GM19025 (cell line): ENCODE data around the gene LMCD1.
"Not testable (repeated sequence)": the region's sequence is repeated elsewhere in the genome, so short reads cannot be mapped to it uniquely, and the experiment has no call there.

Experiments
- ATAC-seq: cut with Tn5 transposase; IDR thresholded peaks from one replicate; pipeline ENCODE4 v1.9.1; 2021; ENCODE audit warnings: mild to moderate bottlenecking, low read depth, moderate library complexity; ENCODE audit not compliant: unreplicated experiment

The LMCD1 gene

DNA sequence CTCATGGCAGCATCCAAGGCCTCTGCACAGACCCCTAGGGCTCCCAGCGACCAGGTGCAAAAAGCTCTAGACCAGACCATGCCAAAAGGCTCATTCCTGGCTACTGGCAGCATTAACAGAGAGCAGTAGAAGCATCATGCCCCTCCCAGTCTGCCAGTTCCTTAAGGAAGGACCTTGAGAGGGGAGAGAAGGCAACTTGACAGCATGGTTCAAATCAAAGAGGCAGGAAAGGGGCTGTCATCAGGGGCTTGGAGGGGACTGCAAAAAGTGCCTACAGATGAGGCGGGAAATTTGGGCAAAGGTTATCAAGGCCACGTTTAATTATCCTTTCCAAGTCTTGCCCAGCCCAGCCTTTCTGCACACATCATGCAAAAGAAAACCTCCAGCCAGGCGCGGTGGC lies 78.3 kb downstream of the LMCD1 start:
- ATAC-seq: no peak

- ATAC-seq: not testable (repeated sequence)
Measured at GRCh38 chr3:8580434-8580833, 78.8 kb downstream of the LMCD1 start.

- no peak for ATAC-seq
Measured at GRCh38 chr3:8581373-8581772, 79.8 kb downstream of the LMCD1 start.

DNA sequence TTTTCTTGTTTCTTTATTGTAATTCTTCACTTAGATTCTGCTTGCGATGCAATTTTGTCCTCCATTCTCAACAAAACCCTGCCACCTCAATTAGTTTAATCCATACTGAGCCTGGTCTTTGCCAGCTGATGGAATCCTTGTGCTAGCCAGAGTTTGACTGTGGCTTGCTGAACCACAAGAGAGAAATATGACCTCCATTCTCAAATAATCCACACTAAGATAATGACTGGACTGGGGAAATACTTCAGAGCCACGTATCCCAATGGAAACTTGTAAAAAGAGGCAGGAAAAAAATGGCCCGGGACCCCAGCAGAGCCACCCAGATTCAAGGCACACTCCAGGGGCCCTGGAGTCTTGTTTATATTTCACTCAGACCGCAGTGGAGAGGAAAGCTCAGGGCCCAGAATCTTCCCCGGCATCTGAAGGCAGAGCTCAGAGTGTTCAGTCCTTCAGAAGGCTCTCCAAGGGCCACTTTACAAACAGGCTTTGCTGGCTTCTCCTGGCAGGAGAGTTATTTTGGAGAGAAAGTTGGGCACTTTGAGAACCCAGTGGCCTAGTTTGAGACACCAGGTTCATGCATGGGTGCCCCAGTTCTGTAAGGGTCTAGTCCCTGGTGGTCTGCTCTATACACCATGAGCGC lies 80.3 kb downstream of the LMCD1 start:
- no peak for ATAC-seq

- ATAC-seq: no peak
Measured at GRCh38 chr3:8584661-8585060, 83.0 kb downstream of the LMCD1 start.

DNA sequence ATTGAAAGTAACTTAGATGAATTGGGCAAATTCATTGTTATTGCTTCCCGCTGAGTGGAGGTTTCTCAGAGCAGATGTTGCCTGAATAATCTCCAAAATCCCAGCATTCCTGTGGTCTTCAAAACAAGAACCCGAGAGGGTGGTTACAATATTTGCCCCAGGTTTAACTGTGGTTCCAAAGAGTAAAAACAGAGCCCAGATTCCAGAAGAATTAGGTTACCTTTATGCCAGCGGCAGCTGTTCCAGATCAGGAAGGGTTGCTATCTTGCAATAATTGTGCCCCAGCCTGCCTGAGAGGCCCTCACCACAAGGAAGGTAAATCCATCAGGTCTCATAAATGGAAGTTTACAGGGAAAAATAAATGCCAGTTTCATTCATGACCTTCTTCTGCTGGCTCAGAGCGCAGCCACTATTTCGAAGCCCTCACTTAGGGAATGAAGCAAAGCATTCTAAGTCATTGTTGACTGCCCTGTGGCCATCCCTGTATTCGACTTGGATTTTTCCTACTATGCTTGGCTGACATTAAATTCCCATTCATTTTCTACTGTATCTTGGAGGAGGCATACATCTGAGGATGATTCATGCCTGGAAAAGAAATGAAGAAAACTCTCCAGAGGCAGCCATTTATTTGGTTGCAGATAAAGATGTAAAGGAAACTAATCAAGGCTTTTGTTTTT lies 88.4 kb downstream of the LMCD1 start:
- ATAC-seq: no peak

DNA sequence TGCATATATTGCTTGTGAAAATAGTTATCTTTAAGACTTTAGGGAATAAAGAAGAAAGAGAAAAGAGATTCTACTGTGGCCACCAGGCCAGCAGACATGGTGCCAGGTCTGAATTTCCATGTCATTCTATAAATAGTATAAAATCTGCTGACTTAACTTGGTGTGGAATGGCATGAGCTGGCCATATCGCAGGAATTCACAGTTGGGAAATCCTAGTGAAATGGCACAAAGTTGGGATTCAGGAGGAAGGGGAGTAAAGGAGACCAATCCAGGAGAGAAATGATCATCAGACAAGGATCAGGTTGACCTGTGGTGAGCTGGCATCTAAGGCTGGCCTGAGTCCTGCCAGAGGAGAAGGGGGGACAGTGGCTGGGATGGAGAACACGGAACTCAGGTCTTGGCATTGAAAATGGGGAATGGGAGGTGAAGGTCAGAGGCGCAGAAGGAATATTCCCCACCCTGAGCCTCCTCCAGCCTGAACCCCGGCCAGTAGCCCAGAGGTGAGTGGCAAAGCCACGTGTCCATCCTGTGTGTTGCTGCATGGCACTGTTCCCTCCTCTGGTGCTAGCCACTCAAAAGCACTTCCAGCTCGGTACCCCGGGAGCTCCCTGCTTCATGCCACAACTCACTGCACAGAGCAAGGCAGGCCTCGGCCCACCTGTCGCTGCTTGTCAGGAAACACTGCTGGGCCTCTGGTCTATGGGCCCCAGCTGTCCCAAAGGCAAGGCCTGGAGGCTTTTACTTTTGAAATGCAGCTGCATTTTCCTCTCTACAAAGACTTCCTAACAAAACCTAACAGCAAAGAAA lies 91.6 kb downstream of the LMCD1 start:
- ATAC-seq: no peak

DNA sequence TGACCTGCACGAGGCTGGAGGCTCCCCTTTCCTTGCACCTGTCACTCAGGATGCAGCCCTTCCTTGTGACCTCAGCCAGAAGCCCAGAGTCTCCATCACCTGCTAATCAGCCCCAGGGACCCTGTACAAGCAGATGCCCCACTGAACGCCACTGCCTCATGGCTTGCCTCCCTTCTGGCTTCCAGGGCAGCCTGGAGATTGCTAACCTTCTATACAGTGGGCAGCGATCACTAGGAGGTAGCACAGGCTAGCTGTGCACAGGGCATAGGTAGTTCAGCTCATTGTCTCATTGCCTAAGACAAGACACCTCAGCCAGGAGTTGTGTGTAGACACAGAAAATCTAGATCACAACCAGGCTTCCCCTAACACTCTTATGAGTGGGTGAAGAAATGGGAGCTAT lies 93.6 kb downstream of the LMCD1 start:
- ATAC-seq: no peak

DNA sequence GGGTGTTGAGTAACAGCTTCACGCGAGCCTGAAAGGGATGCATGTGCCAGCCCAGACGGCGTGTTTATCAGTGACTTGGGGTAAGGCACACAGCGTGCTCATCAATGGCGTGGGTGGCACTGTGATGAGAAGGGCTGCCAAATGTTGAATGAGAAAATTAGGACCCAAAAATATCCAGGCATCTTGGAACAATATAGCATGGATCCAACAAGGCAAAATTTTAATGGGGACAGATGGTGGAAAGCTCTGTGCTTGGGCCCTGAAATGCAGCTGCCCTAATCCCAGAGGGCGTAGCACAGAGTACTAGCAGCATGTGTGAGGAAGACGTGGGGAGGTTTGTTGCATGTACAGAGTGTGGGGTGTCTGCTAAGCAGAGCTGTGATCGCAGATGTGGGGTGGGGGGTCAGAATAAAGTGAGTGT lies 94.1 kb downstream of the LMCD1 start:
- ATAC-seq: no peak

DNA sequence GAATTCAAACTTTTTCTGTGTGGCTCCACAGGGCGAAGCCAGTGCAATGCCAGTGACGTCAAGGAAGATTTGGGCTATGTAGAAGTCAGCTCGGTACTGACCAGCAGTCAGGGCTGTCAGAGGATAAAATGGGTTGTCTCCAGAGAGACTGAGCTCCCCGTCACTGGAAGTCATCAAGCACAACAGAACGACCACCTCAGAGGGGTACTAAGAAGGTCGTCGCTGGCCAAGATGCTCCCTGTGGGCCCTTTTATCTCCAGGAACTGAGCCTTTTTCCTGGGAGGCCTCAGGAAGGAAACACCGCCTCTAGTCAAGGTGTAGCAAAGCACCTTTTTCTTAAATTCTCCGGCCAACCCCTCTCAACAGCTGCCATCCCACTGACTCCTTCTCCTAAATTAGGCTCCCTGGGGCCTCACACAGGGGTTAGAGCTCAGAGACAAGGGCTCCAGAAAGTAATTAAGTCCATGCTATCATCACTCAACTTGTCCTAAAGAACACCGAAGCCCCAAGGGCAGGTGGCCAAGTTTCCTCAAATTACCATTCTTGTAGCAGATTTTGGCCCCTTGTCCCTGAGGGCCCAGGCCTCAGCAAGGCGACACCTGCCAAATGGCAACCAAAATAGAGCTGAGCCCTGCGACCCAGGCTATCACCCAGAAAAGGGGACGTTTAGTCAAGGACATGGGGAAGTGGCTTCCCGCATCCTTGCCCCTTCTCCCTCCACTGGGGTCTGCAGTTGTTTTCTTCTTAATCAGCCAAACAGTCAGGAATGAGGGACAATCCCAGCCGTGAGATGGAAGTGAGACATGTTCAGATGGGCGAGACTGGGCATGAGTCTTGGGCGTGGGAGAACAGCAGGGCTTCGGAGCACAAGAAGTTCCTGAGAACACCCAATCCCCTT lies 94.9 kb downstream of the LMCD1 start:
- ATAC-seq: no peak

- ATAC-seq: no peak
Measured at GRCh38 chr3:8597219-8597853, 95.7 kb downstream of the LMCD1 start.

DNA sequence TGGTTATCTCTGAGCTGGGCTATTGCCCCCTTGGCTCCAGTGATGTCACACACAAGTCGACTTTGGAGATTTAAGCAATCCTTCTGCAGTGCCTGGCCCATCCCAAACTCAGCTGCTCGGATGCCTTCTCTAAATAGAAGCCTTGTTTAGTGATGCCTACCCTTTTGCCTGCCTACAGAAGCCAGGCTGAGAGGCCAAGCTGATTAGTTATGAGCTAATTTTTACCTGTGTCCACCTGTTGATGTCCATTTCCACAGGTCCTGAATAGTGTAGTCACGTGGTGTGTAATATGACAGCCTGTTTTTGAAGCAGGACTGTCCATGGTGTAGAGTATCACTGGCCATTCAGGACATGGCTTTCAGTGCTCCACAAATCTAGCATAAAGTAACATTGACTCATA lies 97.5 kb downstream of the LMCD1 start:
- no peak for ATAC-seq

GRCh38 chr3:8600457-8600856 lies 98.8 kb downstream of the LMCD1 start:
- no peak for ATAC-seq

- no peak for ATAC-seq
Measured at GRCh38 chr3:8603115-8603710, 101.6 kb downstream of the LMCD1 start.

DNA sequence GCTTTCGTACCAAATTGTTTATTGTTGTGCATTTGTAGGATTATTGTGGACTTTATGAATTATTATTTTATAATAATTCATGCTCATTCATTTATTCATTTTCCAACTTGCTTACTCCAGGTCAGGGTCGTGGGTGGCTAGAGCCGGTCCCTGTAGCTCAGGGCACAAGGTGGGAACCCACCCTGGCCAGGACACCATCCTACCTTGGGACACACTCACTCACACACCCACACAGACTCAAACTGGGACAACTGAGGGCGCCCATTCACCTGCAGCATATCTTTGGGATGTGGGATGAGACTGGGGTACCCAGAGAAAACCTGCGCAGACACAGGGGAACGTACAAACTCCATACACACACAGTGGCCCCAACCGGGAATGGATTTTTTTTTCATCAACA lies 102.4 kb downstream of the LMCD1 start:
- no peak for ATAC-seq

DNA sequence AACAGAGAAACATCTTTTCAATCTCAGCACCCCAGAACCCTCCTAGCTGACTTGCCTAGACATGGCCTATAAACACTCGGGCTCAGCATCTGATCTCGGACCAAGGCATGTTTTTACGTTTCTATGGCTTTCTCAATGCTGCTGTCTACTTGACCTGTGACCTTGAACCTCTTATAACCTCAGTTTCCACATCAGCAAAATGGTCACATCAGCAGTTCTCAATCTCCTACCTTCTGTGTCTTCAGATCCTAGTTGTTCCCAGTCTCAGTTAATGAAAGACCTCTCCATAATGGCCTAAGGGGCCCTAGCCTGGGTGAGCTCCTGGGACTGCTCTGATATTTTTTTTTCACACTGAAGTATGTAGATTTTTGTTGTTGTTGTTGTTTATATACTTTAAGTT lies 103.4 kb downstream of the LMCD1 start:
- ATAC-seq: no peak

DNA sequence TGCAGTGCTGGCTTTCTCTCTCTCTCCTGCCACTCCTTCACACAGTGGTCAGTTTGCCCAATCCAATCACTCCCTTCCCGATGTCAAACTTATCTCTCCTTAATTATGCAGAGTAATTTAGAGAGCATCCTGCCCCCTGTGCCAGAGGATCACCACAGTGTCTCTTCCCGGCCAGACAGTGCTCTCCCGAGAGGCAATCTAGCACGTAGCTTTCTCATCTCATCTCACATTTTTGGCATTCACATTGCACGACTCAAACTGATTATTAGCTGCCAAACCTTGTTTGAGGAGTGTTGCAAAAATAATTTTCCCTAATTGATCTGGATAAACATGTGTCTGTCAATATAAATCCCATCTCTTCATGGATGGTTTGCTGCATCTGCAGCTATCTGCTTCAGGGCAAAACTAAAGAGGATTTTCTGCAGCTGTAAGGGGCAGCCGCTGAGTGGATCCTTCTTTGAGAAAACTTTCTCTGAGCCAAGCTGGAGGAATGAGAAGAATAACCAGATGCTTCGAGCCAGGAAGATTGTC lies 105.1 kb downstream of the LMCD1 start:
- no peak for ATAC-seq

DNA sequence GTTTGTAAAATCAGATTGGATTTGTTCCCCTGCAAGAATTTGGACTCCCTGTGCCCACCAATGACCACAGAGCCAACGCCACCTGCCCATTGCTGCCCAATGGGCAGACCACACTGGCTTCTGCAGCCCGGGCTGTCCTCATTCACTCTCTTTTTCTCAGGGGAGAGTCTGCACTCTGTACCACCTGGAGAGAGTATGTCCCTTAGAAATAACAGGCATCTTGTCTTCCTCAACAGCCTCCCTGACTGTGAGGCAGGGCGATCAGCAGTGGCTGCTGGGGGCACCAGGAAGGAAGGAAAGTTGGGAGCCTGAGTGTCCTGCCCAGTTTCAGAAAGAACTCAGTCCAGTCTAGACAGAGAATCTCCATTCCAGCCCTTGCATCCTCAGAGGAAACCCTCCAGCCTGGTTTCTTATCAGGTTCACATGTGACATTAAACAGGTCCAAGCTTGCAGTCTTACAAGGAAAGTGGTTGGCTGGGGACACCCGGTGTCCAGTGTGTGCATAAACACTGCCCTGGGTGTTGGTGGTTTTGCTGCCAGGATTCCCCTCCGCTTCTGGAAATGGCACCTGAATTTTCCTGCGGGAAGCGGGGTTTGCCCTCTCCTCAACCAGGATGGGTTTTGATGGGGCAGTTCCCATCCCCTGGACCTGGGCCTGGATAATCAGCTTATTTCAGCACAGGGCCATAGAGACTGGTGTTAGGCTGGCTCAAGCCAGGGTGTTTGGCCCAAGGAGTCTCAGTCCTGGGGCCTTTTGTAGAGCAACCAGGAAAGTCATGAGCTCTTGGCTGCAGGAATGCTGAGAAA lies 105.8 kb downstream of the LMCD1 start:
- ATAC-seq: no peak
